ENCODE results near the gene SLC5A11.

DNA sequence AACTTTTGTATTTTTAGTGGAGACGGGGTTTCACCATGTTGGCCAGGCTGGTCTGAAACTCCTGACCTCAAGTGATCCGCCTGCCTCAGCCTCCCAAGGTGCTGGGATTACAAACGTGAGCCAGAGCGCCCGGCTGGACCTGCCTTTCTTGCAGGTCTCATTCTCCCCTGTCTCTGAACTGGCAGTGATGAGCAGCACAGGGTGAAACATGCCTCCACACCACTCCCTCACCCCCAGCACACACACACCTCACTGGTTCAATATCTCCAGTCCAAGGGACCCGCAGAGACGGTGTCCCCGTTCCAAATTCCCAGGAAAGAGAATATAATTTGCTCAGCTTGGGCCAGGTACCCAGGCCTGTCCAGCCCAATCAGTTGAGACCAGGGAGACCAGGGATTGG lies 23.3 kb downstream of the SLC5A11 start:
- TF ChIP-seq, protein P1, sequence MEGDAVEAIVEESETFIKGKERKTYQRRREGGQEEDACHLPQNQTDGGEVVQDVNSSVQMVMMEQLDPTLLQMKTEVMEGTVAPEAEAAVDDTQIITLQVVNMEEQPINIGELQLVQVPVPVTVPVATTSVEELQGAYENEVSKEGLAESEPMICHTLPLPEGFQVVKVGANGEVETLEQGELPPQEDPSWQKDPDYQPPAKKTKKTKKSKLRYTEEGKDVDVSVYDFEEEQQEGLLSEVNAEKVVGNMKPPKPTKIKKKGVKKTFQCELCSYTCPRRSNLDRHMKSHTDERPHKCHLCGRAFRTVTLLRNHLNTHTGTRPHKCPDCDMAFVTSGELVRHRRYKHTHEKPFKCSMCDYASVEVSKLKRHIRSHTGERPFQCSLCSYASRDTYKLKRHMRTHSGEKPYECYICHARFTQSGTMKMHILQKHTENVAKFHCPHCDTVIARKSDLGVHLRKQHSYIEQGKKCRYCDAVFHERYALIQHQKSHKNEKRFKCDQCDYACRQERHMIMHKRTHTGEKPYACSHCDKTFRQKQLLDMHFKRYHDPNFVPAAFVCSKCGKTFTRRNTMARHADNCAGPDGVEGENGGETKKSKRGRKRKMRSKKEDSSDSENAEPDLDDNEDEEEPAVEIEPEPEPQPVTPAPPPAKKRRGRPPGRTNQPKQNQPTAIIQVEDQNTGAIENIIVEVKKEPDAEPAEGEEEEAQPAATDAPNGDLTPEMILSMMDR (IDR thresholded peaks at IDR 0.05; ENCODE audit: low read depth, low read length), result no peak
- TF ChIP-seq MAX (IDR thresholded peaks at IDR 0.05; ENCODE audit: low read depth, low read length) (no peak), POLR2A (IDR thresholded peaks at IDR 0.05; ENCODE audit: extremely low read depth, insufficient read length) (no peak)

Measured in NB4 (cell line).